ENCODE results near the gene LBX2.

- TF ChIP-seq CTCF (conservative IDR thresholded peaks at IDR 0.05; ENCODE audit: low read depth, low read length) (no peak), EZH2 (IDR thresholded peaks at IDR 0.05; ENCODE audit: borderline replicate concordance, low read depth, low read length, poor library complexity, severe bottlenecking) (no peak)
Observed at GRCh38 chr2:74502720-74503505, 3.5 kb upstream of the LBX2 start.
